ENCODE results near the gene OVCA2.

DNA sequence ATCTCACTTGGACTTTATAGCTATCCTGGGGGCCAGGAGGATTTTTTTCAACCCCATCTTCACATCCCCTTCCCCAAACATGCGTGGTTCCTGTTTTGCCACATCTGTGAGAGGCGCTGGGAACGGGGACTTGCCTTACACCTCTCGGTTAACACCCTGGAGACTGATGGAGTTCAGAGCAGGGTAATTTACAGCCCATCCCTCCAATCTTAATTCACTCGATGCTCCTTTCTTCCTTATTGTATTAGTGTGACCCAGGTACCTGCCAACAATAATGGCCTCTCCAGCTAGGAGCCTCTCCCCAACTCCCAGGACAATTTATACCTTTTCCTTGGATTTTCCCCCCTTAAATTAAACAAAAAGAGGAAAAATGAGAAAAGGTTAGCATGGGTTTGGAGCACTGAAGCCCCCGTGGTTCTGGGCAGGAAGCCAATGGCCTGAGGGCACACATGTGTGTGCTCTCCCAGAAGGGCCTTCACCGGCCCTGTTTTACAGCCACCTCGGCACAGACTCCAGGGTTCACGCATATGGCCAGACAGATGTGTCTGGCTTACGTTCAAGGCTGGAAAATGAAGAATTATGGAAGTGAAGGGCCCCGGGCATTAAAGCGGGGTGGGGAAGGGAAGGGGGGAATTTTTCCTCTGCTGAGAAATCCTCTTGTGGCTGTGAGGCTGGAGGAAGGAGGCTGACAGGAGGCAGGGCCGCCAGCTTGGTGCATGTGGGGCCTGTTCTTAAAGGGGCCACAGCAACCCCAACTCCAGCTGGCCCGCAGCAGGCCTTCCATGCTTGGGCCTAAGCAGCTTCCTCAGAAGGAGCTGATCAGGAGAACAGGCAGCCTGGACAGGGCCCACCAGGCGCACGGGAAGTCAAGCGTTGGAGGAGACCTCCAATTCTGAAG, 34.5 kb downstream of the OVCA2 start:
- TF ChIP-seq, protein P1, sequence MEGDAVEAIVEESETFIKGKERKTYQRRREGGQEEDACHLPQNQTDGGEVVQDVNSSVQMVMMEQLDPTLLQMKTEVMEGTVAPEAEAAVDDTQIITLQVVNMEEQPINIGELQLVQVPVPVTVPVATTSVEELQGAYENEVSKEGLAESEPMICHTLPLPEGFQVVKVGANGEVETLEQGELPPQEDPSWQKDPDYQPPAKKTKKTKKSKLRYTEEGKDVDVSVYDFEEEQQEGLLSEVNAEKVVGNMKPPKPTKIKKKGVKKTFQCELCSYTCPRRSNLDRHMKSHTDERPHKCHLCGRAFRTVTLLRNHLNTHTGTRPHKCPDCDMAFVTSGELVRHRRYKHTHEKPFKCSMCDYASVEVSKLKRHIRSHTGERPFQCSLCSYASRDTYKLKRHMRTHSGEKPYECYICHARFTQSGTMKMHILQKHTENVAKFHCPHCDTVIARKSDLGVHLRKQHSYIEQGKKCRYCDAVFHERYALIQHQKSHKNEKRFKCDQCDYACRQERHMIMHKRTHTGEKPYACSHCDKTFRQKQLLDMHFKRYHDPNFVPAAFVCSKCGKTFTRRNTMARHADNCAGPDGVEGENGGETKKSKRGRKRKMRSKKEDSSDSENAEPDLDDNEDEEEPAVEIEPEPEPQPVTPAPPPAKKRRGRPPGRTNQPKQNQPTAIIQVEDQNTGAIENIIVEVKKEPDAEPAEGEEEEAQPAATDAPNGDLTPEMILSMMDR (IDR thresholded peaks at IDR 0.05): no peak
- no peak for TF ChIP-seq POLR2AphosphoS5 (IDR thresholded peaks at IDR 0.05)
- TF ChIP-seq EP300 (IDR thresholded peaks at IDR 0.05): no peak
- no peak for TF ChIP-seq POLR2A (IDR thresholded peaks at IDR 0.05)

Data from gastroesophageal sphincter (tissue), 3 donors.